IPS DF 4.7 (cell line): Measurements from ENCODE around the gene P4HB.

ENCODE experiments used
- DNase-seq: peaks from one replicate; pipeline ENCODE4 v3.0.0-alpha.2; 2013; ENCODE audit warnings: low spot score; ENCODE audit errors: extremely low read depth

P4HB gene

GRCh38 chr17:81868674-81869220 is 8.4 kb upstream of the P4HB start:
- no peak for DNase-seq

DNA sequence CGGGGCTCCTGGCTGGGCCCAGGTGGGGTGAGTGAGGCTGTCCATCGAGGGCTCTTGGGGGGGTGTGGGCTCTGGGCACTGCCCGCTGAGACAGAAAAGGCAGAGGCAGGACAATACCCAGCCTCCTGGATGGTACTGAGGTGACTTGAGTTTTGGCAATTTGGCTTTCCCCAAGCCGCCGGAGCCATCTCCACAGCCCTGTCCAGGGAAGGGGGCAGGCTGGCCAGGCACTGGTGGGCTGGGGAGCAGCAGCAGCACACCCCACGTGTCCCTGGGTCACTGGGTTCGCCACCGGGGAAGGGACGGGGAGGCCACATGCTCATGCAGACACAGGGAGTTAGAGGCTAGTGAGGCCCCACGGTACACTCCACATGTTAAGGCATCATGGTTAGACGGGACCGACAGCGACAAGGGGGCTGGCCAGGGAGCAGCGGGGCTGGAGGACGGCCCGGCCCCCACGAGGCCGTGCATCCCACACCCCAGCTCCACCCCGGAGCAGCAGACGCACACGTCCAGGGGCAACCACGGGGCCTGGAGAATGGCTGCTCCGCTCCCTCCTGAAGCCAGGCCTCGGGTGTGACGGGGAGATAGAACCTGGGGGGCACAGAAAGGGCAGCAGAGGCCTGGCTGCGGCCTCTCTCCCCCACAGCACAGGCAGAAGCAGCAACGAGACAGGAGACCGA is 7.8 kb upstream of the P4HB start:
- DNase-seq = no peak

DNA sequence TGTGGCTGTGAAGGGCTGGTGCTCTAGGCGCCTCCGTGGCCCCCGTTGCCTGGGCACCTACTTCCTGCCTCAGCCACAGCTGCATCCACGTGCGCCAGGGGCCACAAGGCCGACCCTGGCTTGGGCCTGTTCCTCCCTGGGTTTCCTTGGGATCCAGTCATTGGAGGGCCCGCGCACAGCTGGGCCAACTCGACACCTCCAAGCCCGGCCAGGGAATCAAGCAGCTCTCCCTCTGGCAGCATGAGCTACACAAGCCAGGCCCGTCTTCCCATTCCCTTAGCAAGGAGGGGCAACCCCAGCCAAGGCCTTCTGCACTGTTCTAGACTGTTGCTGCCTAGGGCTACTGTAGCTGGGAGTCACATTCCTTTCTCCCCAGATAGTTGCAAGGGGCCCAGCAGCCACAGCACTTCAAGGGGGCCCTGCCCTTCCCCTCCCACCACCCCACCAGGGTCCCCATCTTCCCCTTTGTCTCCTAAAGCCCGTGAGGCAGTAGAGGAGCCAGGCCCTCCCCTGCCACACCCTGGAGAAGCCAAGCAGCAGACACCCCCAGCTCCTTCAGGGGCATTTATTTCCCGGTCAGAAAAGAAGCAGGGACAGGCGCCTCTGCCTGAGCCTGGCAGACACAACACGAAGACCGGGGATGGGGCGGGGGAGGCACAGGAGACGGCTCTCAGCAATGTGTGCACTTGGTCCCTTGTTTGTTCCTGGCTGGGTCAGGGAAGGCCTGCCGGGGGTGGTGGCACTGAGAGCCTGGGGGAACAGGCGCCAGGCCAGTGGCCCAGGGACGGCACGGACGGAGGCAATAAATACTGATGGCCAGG is 7.0 kb upstream of the P4HB start:
- DNase-seq = no peak

DNA sequence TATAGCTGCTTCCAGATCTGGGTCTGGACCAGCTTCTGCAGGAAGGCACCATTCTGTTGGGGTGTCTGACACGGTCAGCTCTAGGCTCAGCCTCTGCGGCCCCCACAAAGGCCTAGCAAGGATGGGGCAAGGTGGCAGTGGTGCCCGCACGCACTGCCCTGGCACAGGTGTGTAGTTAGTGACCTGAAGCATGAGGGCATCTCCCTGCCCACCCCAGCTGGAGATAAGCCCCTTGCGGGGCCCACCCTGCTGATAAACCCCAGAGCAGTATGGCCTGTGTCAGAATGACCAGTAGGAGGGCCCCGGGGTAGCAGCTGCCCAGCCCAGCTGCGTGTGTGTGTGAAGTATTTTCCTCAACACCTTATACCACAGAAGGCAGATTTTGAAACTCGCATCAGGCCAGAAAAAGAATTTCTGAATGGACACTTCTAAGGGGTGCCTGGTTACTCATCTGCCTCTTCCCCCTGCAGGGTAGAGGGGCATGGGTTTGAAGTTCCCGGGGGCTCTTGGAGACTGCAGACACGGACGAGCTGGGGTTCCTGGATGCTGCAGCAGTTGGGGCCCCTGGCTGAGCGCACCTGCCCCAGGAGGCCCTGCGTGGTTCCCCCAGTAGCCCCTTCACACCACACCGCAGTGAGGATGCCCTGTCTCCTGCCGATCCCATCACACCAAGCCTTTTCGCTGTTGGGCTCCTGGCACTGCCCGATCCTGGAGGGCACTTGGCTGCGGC is 6.3 kb upstream of the P4HB start:
- DNase-seq = no peak

DNA sequence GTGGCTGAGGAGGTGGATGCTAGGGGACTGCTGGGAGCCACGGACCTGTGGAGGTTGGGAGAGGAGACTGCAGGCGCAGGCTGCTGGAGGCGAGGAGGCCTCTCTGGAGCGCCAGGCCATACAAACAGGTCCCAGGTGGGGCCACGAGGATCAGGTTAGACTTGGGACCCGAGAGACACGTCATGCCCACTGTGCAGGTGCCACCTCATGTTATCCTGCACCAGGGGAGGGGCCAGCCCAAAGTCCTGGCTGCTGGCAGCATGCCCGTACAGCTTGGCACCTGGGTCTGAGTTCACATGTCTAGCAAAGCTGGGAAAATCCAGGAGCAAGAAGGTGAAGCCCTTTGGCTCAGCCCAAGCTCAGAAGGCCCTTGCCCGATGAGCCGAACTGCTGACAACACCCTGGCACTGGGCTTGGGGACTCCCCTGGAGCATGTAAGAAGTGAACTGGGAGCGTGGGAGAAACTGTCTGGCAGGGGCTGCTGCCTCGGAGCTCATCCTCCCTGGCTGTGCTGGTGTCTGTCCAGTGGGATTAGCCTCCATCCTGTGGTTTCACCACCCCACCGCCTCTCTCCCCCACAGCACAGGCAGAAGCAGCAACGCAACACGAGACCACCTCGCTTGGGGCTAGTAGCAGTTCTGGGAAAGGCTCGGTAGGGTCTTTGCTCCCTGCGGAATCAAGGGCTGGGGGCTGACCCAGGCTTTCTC is 5.6 kb upstream of the P4HB start:
- no peak for DNase-seq

DNA sequence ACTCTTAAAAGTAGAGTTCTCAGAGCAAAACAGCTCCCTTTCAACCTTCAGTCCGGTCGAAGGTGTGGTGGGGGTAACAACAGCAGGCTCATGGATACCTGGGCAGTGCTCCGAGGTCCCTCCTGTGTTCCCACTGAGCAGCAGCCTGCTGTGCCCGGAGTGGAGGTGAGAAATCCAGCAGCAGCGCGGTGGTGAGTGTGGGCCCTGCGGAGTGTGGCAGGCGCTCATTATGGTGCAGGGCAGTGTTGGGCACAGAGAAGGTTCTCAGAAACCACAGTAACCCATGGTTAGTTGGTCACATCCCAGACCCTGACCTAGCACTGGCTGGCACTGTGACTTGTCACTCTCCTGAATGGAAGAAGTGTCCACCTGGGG is 5.0 kb upstream of the P4HB start:
- DNase-seq = no peak

DNA sequence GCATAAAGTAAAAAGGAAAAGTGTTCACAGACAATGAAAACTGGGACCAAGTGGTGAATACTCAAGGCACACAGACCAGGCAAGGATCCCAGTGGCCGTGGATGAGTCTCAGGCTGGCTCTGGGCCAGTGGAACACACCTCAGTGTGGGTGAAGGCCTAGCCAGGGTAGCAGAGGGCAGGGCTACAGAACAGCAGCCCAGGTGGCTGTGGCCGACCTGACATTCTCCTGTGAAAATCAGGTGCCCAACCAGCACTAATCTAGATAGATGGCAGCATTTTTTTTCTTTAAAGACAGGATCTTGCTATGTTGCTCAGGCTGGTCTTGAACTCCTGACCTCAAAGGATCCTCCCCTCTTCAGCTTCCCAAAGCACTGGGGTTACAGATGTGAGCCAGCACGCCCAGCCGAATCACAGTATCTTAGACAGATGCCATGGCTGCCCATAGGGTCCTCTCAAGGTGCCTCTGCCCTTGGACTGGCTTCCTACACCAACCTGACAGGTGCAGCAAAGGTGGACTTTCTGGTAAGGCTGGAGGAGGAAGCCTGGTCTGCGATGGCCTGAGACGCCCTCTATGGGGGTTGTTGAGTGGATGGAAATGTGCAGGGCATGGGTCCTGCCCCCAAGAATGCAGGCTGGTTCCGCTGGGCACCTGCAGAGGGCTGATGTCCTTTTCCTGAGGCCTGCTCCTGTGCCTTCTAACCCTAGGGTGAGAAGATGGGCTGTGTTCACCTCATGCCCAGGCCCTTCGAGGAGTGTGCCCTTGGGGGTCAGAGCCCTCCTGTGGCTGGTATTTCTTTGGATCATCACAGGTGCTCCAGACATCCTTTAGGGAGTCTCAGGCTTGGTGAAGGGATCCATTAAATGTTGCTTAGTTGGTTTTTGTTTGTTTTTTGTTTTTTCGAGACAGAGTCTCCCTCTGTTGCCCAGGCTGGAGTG is 3.8 kb upstream of the P4HB start:
- DNase-seq = no peak

DNA sequence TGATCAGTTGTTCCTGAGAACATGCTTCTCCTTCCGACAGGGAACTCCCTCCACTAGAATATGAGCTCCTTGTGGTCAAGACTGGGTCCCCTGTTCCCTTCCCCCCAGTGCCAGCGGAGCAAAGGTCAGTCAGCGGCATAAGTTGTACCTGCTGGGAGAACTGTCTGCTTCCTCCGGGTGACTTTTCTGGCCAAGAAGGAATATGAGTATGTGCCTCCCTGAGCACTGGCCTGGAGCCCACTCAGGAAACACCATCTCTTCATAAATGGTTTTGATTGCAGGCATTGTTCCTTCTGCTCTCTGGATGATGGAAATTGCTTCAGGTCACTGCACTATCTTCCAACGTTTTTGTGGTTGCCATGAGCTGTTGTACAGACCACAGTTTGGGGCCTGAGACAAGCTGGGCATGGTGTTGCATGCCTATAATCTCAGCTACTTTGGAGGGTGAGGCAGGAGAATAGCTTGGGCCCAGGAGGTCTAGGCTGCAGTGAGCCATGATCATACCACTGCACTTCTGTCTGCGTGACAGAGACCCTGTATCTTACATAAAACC is 2.9 kb upstream of the P4HB start:
- DNase-seq = no peak

DNA sequence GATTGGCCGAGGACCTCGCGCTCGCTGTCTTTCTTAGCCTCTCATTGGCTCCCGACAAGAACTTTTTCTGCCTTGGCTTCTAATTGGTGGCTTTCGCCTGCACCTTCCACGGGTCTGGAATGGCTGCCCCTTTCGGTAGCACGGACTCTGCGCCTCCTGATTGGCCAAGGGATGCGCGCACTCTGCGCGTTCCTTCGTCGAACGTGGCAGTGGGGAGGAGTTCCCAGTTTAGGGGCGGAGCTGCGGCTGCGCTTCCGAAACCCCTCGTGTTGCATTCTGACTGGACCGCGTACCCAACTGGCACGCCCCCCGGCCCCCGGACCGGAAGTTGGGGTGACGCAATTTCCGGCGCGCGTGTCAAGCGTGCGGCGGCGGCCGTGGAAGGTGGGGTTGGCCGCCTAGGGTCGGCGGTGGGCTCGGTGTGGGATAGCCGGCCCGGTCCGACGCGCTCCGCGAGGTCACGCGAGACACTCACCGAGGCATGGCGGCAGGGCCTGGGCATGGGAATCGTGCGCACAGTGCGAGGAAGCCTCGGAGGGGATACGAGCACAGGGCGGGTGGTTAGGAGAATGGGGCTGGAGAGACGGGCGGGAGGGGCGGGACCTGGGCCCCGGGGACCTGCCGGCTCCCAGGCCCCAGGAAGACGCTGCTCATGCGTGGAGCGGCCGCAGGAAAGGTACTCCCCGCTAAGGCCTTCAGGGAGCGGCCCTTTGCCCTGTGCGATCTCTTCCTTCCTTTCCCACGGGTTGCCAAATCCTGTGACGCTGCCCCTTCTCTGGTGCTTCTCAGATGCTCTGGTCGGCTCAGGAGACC is 627 bp upstream of the P4HB start:
- DNase-seq = peak; percentile 100

DNA sequence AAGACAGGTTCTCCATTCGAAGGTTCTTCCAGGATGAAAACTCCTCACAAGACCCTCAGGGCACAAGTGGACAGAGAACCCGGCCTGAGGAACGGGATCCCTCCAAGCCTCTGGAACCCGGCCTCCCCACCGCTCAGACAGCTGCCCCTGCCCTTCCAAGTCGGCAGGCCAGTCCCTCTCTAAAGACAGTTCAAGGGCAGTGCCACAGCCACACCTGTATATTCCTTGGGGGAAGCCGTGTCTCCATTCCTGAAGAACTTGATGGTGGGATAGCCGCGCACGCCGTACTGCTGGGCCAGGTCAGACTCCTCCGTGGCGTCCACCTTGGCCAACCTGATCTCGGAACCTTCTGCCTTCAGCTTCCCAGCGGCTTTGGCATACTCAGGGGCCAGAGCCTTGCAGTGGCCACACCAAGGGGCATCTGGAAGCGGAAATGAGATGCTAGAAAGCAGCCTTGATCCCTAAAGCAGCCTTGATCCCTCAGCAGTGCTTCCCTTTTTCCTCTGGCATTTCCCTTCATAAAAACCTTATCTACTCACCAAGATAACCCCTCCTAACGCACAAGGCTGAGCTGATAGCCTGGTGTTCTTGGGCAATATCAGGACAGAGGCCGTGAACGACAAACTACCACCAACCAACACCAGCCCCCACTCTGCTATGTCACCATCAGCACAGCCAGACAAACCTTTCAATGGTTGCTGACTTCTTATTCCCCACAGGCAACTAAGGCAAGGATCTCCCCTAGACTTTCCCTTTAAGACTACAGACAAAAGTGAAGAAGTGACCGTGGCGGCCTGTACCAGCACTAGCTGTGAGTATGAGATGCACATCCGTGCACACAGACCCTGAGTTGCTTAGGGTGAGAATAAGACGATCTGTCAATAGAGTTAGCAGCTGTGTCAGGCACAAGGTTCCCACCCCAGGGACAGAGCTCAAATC is 1.1 kb downstream of the P4HB start:
- no peak for DNase-seq

- no peak for DNase-seq
Measured at GRCh38 chr17:81858170-81858966, 2.0 kb downstream of the P4HB start.

DNA sequence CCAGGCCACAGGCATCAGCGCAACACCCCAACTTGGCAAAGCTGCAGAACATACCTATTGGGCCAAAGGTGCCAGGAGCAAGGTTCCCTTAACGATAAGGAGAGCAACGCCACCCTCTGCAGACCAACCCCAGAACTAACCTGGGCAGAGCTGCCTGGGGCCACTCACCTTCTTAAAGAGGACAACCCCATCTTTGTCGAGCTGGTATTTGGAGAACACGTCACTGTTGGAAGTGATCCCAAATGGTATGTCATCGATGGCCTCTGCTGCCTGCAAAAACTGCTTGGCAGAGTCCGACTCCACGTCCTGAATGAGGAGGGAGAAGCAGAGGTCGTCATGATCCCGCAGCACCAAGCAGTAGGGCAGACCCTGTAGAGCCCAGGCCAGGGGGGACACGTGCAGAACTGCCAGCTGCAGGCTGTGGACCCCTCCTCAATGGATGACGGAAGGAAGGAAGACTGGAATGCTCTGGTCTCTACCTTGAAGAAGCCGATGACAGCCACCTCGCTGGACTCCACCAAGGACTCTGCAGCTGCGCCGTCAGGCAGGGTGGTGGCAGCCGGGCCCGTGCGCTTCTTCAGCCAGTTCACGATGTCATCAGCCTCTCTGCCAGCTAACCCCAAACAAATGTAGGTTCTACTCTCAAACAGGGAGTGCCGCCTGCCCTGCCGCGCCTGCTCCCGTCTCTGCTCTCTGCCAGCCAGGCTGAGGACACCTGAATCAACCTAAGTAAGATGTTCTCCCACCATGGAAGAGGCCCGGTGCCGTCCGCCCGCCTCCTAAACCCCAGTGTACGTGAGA is 5.2 kb downstream of the P4HB start:
- no peak for DNase-seq

- no peak for DNase-seq
Measured at GRCh38 chr17:81852237-81852636, 8.1 kb downstream of the P4HB start.

- DNase-seq = no peak
Measured at GRCh38 chr17:81851423-81851822, 8.9 kb downstream of the P4HB start.

- no peak for DNase-seq
Measured at GRCh38 chr17:81849457-81849856, 10.9 kb downstream of the P4HB start.
